Endothelial cell of umbilical vein (primary cell): ENCODE results near the gene PRELID3B. TPM values are rescaled to one million over a fixed set of nuclear protein-coding genes. Genes with fewer than 3 reads are reported as not detected.

Experiments used
- BruUV-seq: library from RNA; stranded (reverse); fragments of 400-500 nt; replicated peaks from 2 replicates; lab custom pipeline; 2021; lab: Mats Ljungman, UMichigan
- CTCF ChIA-PET: fragments of 300-600, 350-600 bp; sonication (Branson Sonifier 250); formaldehyde crosslinking; loops from one replicate; lab custom pipeline; 2021; ENCODE audit warnings: antibody characterized with exemption, inconsistent platforms; lab: Charles Lee
- POLR2A ChIA-PET: fragments of 300-600, 350-600 bp; sonication (Branson Sonifier 250); formaldehyde crosslinking; loops from one replicate; lab custom pipeline; 2021; ENCODE audit warnings: antibody characterized with exemption, inconsistent platforms; lab: Charles Lee
- DNase-seq: peaks from one replicate; pipeline ENCODE4 v3.0.0-alpha.2; 2011; ENCODE audit warnings: low read depth, low spot score
- FAIRE-seq: peaks from 2 replicates; lab custom pipeline; 2011; peaks lifted over from hg19 to GRCh38; lab: Jason Lieb, UNC
- H2AFZ ChIP-seq: 2 replicates; pipeline ENCODE4 v1.6.0; 2012; ENCODE audit warnings: low read depth, low read length, control low read depth, inconsistent platforms
- H3K27ac ChIP-seq: 2 replicates; pipeline ENCODE4 v1.5.1; 2011; ENCODE audit warnings: low read depth, mild to moderate bottlenecking, control low read depth, low read length, moderate library complexity; ENCODE audit not compliant: insufficient read depth
- H3K27me3 ChIP-seq, 2 experiments: 2 replicates each; pipeline versions ENCODE4 v1.6.0 to v1.6.1; 2011; ENCODE audit warnings: low read length in 2 of 2, mixed read lengths in 1 of 2; ENCODE audit not compliant: control insufficient read depth in 2 of 2, insufficient read depth in 2 of 2
- H3K36me3 ChIP-seq, 2 experiments: 2 replicates in 1 of 2; 3 replicates in 1 of 2; pipeline ENCODE4 v1.5.1; 2011; ENCODE audit warnings: low read length in 2 of 2, mild to moderate bottlenecking in 1 of 2, moderate library complexity in 1 of 2; ENCODE audit not compliant: control insufficient read depth in 2 of 2, insufficient read depth in 2 of 2; ENCODE audit errors: extremely low read depth in 1 of 2
- H3K4me1 ChIP-seq: 3 replicates; pipeline ENCODE4 v1.5.1; 2011; ENCODE audit warnings: mild to moderate bottlenecking, low read length; ENCODE audit not compliant: control insufficient read depth, insufficient read depth; ENCODE audit errors: extremely low read depth
- H3K4me2 ChIP-seq: 2 replicates; pipeline ENCODE4 v1.6.1; 2011; ENCODE audit warnings: low read length, control low read depth, mixed read lengths; ENCODE audit not compliant: insufficient read depth
- H3K4me3 ChIP-seq, 3 experiments: fragments of 200-600 bp in 1 of 3; sonication (generic), shearing (Covaris generic) in 1 of 3; replicated peaks in 1 of 3; 2 replicates each; pipeline ENCODE4 v1.5.1; 2011 to 2016; ENCODE audit warnings: control low read depth in 3 of 3, low read length in 3 of 3, mild to moderate bottlenecking in 2 of 3, inconsistent platforms in 1 of 3, low read depth in 1 of 3, moderate library complexity in 1 of 3; ENCODE audit not compliant: insufficient read depth in 1 of 3
- H3K79me2 ChIP-seq: 2 replicates; pipeline ENCODE4 v1.6.0; 2012; ENCODE audit warnings: low read length, inconsistent platforms; ENCODE audit not compliant: control insufficient read depth, insufficient read depth
- H3K9ac ChIP-seq: replicated peaks from 2 replicates; pipeline ENCODE3; 2011; ENCODE audit warnings: low read length, control low read depth; ENCODE audit not compliant: insufficient read depth; ENCODE audit errors: extremely low read depth
- H3K9me1 ChIP-seq: replicated peaks from 3 replicates; pipeline ENCODE4 v1.6.0; 2011; ENCODE audit warnings: mild to moderate bottlenecking, low read length; ENCODE audit not compliant: control insufficient read depth, insufficient read depth; ENCODE audit errors: extremely low read depth
- H3K9me3 ChIP-seq: replicated peaks from 2 replicates; pipeline ENCODE4 v1.5.1; 2012; ENCODE audit warnings: low read length, inconsistent platforms; ENCODE audit not compliant: control insufficient read depth, insufficient read depth
- H4K20me1 ChIP-seq: replicated peaks from 2 replicates; pipeline ENCODE3; 2011; ENCODE audit warnings: mild to moderate bottlenecking, low read length; ENCODE audit not compliant: control insufficient read depth, insufficient read depth; ENCODE audit errors: extremely low read depth
- EZH2 ChIP-seq: IDR thresholded peaks from 2 replicates; pipeline ENCODE4 v1.6.1; 2012; ENCODE audit warnings: borderline replicate concordance, low read depth, mild to moderate bottlenecking, moderate library complexity, low read length, inconsistent platforms; ENCODE audit not compliant: severe bottlenecking
- GATA2 ChIP-seq: IDR thresholded peaks from 2 replicates; pipeline ENCODE4 v1.7.0; 2011; ENCODE audit warnings: low read depth, mild to moderate bottlenecking, moderate library complexity, mixed read lengths, low read length; ENCODE audit not compliant: insufficient read length, insufficient read depth
- JUN ChIP-seq: IDR thresholded peaks from 2 replicates; pipeline ENCODE4 v1.6.1; 2011; ENCODE audit warnings: borderline replicate concordance, low read depth; ENCODE audit not compliant: insufficient read length, insufficient read depth
- MYC ChIP-seq: IDR thresholded peaks from one replicate; pipeline ENCODE4 v1.6.1; 2011; ENCODE audit warnings: mild to moderate bottlenecking, low read depth, low read length
- POLR2A ChIP-seq: IDR thresholded peaks from 2 replicates; pipeline ENCODE4 v1.6.1; 2012; ENCODE audit warnings: low read depth, mild to moderate bottlenecking, control low read depth, low read length
- POLR2AphosphoS5 ChIP-seq: IDR thresholded peaks from 2 replicates; pipeline ENCODE4 v1.6.1; 2012; ENCODE audit warnings: low read depth, mild to moderate bottlenecking, control low read depth, low read length, moderate library complexity; ENCODE audit not compliant: insufficient read depth
- dilution Hi-C: fragments of 300-500 bp; cut with MboI; formaldehyde crosslinking; loops from one replicate; pipeline ENCODE4 v1.15.0; 2019; ENCODE audit warnings: low sequenced_read_pairs; ENCODE audit not compliant: extremely low pct_ligation_motif_present
- intact Hi-C: fragments of 100-400 bp; cut with micrococcal nuclease; formaldehyde crosslinking; loops from one replicate; pipeline ENCODE4 v1.10.0; 2022
- polyA plus RNA-seq, 4 experiments: library from polyadenylated mRNA; depleted of rRNA in 3 of 4; stranded (reverse) in 3 of 4; unstranded in 1 of 4; fragments of >200 nt; gene quantifications; 2 replicates each; pipeline versions ENCODE4 v1.2.1 to v1.2.3, GENCODE V29; 2011 to 2012; ENCODE audit warnings: missing spikeins in 1 of 4
- total RNA-seq: library from RNA; stranded (reverse); gene quantifications from 2 replicates; pipeline ENCODE4 v1.2.3, GENCODE V29; 2021
- TF ChIP-seq, protein P1 (sequence below), 2 donors: IDR thresholded peaks; 1 replicate in 1 of 2; 2 replicates in 1 of 2; pipeline ENCODE4 v1.5.1; 2011; ENCODE audit warnings: low read length in 2 of 2, mild to moderate bottlenecking in 2 of 2, moderate library complexity in 2 of 2, control low read depth in 1 of 2, inconsistent platforms in 1 of 2, low read depth in 1 of 2; ENCODE audit not compliant: insufficient read depth in 1 of 2; ENCODE audit errors: extremely low read depth in 1 of 2

Gene PRELID3B
- total and polyA plus RNA-seq, 2 donors (not counting 3 experiments of a cell fraction or from before 2014, with no cell fraction given) = 14.9 to 57.2 TPM

DNA sequence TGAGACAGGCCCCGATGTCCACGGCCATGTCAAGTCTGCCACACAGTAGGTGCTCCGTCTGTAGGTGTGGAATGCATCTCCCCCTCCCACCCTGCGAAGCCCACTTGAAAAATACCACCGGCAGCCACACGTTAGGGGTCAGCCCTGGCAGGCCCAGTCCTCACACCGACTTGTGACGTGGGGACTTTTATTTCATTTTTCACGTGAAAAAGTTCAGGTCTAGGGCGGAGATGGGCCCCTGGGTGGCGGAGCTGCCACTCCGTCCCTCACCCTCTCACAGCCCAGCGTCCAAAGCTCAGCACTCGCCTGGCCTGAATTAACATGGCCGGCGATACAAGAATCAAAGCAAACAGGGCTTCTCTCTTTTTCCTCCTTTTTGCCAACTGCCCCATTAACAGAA, 27.2 kb downstream of the PRELID3B start:
- Histone ChIP-seq H4K20me1 (no peaks in the 10 kb centered on the region), H3K9ac (no peak overlapping the region), H3K79me2 (no peaks in the 10 kb centered on the region), H3K27me3 (no peaks in the 10 kb centered on the region), H3K9me1 (no peaks in the 10 kb centered on the region), H3K4me2 (no peak overlapping the region), H3K4me1 (peaks cover 21% of the 10 kb centered on the region), H3K9me3 (no peaks in the 10 kb centered on the region), H2AFZ (no peak overlapping the region), H3K4me3 (no peak overlapping the region), H3K36me3 (no peaks in the 10 kb centered on the region), H3K27ac (no peak overlapping the region)
- intact Hi-C loops (loop anchor here (10.0 kb wide), 2 partner anchors 361 to 929 kb away; partner anchors contain the start of genes FAM217B, PPP1R3D and STX16), dilution Hi-C loops (no loop called here)
- DNase-seq (no peak), FAIRE-seq (no peak)
- no TSS peak for BruUV-seq
- no peak for TF ChIP-seq MYC
- CTCF ChIA-PET = interaction anchor here (3.4 kb wide), 1 partner anchor 13 kb away, joined by 14 read pairs; no protein-coding TSS in a partner anchor
- POLR2A ChIA-PET = no interaction called here

DNA sequence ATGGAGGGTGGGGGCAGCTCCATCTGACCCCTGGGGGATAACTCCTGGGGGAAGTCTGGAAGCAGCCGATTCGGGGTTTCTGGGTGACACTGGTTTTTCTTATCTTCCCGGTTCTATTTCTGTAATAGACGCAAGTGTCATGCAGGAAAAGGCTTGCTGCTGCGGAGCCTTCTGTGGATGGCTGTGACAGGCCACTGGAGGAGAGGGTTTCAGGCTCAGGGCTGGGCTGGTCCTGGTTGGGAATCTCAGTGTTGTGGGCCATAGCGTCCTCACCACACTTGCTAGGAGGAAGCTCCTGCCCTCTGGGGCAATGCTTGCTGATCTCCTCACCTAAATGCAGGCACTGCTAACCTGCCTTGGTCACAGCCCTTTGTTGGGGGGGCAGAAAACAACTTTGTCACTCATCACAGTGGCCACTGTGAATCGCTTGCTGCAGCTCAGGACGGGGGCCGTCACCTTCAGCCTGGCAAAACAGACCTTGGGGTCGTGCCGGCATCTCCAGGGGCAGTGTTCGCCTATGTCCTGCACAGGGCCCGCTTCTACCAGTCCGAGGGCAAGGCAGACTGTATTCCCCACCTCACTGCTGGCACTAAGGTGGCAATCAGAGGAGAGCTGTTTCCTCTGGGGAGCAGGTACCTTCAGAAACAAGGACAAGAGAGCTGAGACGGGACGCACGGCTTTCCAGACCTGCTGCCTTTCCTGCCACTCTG, 27.8 kb downstream of the PRELID3B start:
- BruUV-seq = no TSS peak
- no peak overlapping the region for H2AFZ ChIP-seq
- CTCF ChIA-PET = interaction anchor here (3.4 kb wide), 1 partner anchor 13 kb away, joined by 14 read pairs; no protein-coding TSS in a partner anchor
- FAIRE-seq = no peak
- TF ChIP-seq, protein P1, sequence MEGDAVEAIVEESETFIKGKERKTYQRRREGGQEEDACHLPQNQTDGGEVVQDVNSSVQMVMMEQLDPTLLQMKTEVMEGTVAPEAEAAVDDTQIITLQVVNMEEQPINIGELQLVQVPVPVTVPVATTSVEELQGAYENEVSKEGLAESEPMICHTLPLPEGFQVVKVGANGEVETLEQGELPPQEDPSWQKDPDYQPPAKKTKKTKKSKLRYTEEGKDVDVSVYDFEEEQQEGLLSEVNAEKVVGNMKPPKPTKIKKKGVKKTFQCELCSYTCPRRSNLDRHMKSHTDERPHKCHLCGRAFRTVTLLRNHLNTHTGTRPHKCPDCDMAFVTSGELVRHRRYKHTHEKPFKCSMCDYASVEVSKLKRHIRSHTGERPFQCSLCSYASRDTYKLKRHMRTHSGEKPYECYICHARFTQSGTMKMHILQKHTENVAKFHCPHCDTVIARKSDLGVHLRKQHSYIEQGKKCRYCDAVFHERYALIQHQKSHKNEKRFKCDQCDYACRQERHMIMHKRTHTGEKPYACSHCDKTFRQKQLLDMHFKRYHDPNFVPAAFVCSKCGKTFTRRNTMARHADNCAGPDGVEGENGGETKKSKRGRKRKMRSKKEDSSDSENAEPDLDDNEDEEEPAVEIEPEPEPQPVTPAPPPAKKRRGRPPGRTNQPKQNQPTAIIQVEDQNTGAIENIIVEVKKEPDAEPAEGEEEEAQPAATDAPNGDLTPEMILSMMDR (IDR thresholded peaks at IDR 0.05; ENCODE audit: extremely low read depth in 1 of 2, insufficient read depth in 1 of 2, low read depth in 1 of 2, low read length in 2 of 2) = no peak
- no peak for TF ChIP-seq POLR2AphosphoS5
- TF ChIP-seq GATA2 = no peak
- no peak for TF ChIP-seq EZH2
- TF ChIP-seq POLR2A = no peak
- no peak for TF ChIP-seq JUN
- POLR2A ChIA-PET = no interaction called here
- no peak overlapping the region for H3K9ac ChIP-seq
- H3K4me2 ChIP-seq = no peak overlapping the region
- H3K9me3 ChIP-seq = no peaks in the 10 kb centered on the region
- intact Hi-C loops = loop anchor here (10.0 kb wide), 2 partner anchors 360 to 930 kb away; partner anchors contain the start of genes FAM217B, PPP1R3D and STX16
- dilution Hi-C loops = no loop called here
- no peaks in the 10 kb centered on the region for H4K20me1 ChIP-seq
- H3K4me3 ChIP-seq = no peak overlapping the region
- H3K9me1 ChIP-seq = no peaks in the 10 kb centered on the region
- DNase-seq = no peak
- no peaks in the 10 kb centered on the region for H3K36me3 ChIP-seq
- no peaks in the 10 kb centered on the region for H3K79me2 ChIP-seq
- no peak overlapping the region for H3K27ac ChIP-seq
- H3K4me1 ChIP-seq = peaks cover 27% of the 10 kb centered on the region
- H3K27me3 ChIP-seq = no peaks in the 10 kb centered on the region
